ENCODE data around the gene STPG1. TPM values are rescaled to one million over a fixed set of nuclear protein-coding genes. Genes with fewer than 3 reads are reported as not detected.

Gene STPG1
- total and polyA plus RNA-seq, 9 of the 15 experiments (the other 6 are each of a cell fraction or from before 2014, with no cell fraction given) = 5.0 to 11.9 (median 8.3) TPM

DNA sequence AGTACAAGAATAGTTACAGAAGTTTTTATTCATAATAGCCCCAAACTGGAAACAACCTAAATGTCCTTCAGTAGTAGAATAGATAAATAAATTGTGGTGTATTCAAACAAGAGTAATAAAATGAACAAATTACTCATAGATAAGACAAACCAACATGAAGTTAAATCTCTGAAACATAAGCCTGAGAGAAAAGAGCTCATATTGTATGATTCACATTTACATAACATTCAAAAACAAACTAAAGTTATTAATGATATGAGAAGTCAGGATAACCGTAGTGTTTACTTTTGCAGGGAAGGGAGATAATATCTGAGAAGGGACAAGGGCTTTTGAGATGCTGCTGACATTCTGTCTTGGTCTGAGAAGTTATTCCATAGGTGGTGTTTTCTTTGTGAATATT is 13.5 kb downstream of the STPG1 start:
- H4K20me1 ChIP-seq (replicated peaks; ENCODE audit: control insufficient read depth, insufficient read depth, low read length) = no peaks in the 10 kb centered on the region
- H3K79me2 ChIP-seq (ENCODE audit: control insufficient read depth, insufficient read depth, low read length) = no peaks in the 10 kb centered on the region
- intact Hi-C loops (cut with micrococcal nuclease) = no loop called here
- H3K27me3 ChIP-seq (ENCODE audit: control insufficient read depth in 2 of 2, insufficient read depth in 2 of 2, low read length in 2 of 2) = no peaks in the 10 kb centered on the region
- no peak overlapping the region for H3K9ac ChIP-seq (ENCODE audit: insufficient read depth in 1 of 2, low read depth in 2 of 2, low read length in 2 of 2)
- no peak for FAIRE-seq
- no peaks in the 10 kb centered on the region for H3K4me1 ChIP-seq (replicated peaks in 1 of 2; ENCODE audit: control insufficient read depth in 2 of 2, insufficient read depth in 2 of 2, low read length in 2 of 2)
- H3K27ac ChIP-seq (ENCODE audit: extremely low read depth, low read depth, low read length) = no peak overlapping the region
- no peak for DNase-seq (ENCODE audit: extremely low read depth in 1 of 4, low spot score in 3 of 4)
- H2AFZ ChIP-seq (ENCODE audit: low read depth, low read length) = no peak overlapping the region
- WGBS (ENCODE audit: insufficient coverage, low coverage, missing lambda C conversion rate) = 38% methylated on average over 1 of the region's 1 CpG
- in situ Hi-C loops (cut with MboI) = no loop called here
- H3K9me1 ChIP-seq (ENCODE audit: control insufficient read depth, insufficient read depth, low read length) = no peaks in the 10 kb centered on the region
- ATAC-seq = no peak
- no peaks in the 10 kb centered on the region; the same call in 2 of the 3 replicates for H3K36me3 ChIP-seq (ENCODE audit: control insufficient read depth, insufficient read depth, low read length)
- no peak overlapping the region for H3K4me2 ChIP-seq (ENCODE audit: insufficient read depth, low read length)
- POLR2A ChIA-PET = interaction anchor here (0.6 to 1.2 kb wide), 3 partner anchors 9 to 218 kb away, joined by 3 to 7 read pairs (median 6); no protein-coding TSS in a partner anchor
- no peak overlapping the region for H3K4me3 ChIP-seq
- CTCF ChIA-PET (ENCODE audit: low intra/inter-chr PET ratio) = no interaction called here
- no TSS peak for BruUV-seq (replicated peaks)
- H3K9me3 ChIP-seq (replicated peaks; ENCODE audit: control insufficient read depth, insufficient read depth, low read depth, low read length) = no peaks in the 10 kb centered on the region
- TF ChIP-seq U2AF1 (optimal IDR thresholded peaks at IDR 0.05; ENCODE audit: low read depth, low read length) (no peak), POLR2H (tag; IDR thresholded peaks at IDR 0.05; ENCODE audit: low read depth) (no peak), PCBP1 (IDR thresholded peaks at IDR 0.05; ENCODE audit: low read depth, low read length, poor library complexity, severe bottlenecking) (no peak), BHLHE40 (IDR thresholded peaks at IDR 0.05; ENCODE audit: low read length) (no peak), ZNF717 (CRISPR knock-in tag; IDR thresholded peaks at IDR 0.05) (no peak), ZKSCAN3 (CRISPR knock-in tag; IDR thresholded peaks at IDR 0.05) (no peak), ZNF274 (IDR thresholded peaks at IDR 0.05; ENCODE audit: borderline replicate concordance, low read depth, low read length) (no peak), ZNF133 (CRISPR knock-in tag; IDR thresholded peaks at IDR 0.05) (no peak), JUND (IDR thresholded peaks at IDR 0.05; ENCODE audit: borderline replicate concordance, low read depth, low read length) (no peak), JUND (tag; IDR thresholded peaks at IDR 0.05; ENCODE audit: borderline replicate concordance, low read depth, low read length) (no peak), MEF2D (tag; conservative IDR thresholded peaks at IDR 0.05; ENCODE audit: low read depth) (no peak)
- TF ChIP-seq, protein P1, sequence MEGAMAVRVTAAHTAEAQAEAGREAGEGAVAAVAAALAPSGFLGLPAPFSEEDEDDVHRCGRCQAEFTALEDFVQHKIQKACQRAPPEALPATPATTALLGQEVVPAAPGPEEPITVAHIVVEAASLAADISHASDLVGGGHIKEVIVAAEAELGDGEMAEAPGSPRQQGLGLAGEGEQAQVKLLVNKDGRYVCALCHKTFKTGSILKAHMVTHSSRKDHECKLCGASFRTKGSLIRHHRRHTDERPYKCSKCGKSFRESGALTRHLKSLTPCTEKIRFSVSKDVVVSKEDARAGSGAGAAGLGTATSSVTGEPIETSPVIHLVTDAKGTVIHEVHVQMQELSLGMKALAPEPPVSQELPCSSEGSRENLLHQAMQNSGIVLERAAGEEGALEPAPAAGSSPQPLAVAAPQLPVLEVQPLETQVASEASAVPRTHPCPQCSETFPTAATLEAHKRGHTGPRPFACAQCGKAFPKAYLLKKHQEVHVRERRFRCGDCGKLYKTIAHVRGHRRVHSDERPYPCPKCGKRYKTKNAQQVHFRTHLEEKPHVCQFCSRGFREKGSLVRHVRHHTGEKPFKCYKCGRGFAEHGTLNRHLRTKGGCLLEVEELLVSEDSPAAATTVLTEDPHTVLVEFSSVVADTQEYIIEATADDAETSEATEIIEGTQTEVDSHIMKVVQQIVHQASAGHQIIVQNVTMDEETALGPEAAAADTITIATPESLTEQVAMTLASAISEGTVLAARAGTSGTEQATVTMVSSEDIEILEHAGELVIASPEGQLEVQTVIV (CRISPR knock-in tag; IDR thresholded peaks at IDR 0.05; ENCODE audit: borderline replicate concordance) = no peak
- TF ChIP-seq, protein P2, sequence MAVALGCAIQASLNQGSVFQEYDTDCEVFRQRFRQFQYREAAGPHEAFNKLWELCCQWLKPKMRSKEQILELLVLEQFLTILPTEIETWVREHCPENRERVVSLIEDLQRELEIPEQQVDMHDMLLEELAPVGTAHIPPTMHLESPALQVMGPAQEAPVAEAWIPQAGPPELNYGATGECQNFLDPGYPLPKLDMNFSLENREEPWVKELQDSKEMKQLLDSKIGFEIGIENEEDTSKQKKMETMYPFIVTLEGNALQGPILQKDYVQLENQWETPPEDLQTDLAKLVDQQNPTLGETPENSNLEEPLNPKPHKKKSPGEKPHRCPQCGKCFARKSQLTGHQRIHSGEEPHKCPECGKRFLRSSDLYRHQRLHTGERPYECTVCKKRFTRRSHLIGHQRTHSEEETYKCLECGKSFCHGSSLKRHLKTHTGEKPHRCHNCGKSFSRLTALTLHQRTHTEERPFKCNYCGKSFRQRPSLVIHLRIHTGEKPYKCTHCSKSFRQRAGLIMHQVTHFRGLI (CRISPR knock-in tag; IDR thresholded peaks at IDR 0.05) = no peak
- TF ChIP-seq, protein P3, sequence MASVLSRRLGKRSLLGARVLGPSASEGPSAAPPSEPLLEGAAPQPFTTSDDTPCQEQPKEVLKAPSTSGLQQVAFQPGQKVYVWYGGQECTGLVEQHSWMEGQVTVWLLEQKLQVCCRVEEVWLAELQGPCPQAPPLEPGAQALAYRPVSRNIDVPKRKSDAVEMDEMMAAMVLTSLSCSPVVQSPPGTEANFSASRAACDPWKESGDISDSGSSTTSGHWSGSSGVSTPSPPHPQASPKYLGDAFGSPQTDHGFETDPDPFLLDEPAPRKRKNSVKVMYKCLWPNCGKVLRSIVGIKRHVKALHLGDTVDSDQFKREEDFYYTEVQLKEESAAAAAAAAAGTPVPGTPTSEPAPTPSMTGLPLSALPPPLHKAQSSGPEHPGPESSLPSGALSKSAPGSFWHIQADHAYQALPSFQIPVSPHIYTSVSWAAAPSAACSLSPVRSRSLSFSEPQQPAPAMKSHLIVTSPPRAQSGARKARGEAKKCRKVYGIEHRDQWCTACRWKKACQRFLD (CRISPR knock-in tag; IDR thresholded peaks at IDR 0.05) = no peak
- TF ChIP-seq, protein P4, sequence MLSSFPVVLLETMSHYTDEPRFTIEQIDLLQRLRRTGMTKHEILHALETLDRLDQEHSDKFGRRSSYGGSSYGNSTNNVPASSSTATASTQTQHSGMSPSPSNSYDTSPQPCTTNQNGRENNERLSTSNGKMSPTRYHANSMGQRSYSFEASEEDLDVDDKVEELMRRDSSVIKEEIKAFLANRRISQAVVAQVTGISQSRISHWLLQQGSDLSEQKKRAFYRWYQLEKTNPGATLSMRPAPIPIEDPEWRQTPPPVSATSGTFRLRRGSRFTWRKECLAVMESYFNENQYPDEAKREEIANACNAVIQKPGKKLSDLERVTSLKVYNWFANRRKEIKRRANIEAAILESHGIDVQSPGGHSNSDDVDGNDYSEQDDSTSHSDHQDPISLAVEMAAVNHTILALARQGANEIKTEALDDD (IDR thresholded peaks at IDR 0.05) = no peak
- TF ChIP-seq, protein P5, sequence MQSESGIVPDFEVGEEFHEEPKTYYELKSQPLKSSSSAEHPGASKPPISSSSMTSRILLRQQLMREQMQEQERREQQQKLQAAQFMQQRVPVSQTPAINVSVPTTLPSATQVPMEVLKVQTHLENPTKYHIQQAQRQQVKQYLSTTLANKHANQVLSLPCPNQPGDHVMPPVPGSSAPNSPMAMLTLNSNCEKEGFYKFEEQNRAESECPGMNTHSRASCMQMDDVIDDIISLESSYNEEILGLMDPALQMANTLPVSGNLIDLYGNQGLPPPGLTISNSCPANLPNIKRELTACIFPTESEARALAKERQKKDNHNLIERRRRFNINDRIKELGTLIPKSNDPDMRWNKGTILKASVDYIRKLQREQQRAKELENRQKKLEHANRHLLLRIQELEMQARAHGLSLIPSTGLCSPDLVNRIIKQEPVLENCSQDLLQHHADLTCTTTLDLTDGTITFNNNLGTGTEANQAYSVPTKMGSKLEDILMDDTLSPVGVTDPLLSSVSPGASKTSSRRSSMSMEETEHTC (IDR thresholded peaks at IDR 0.05) = no peak
